Measurements from ENCODE around the gene HIF3A. TPM values are rescaled to one million over a fixed set of nuclear protein-coding genes. Genes with fewer than 3 reads are reported as not detected.

Gene HIF3A
- total RNA-seq, 1 experiment from 2014 or later, result 0.98 TPM

DNA sequence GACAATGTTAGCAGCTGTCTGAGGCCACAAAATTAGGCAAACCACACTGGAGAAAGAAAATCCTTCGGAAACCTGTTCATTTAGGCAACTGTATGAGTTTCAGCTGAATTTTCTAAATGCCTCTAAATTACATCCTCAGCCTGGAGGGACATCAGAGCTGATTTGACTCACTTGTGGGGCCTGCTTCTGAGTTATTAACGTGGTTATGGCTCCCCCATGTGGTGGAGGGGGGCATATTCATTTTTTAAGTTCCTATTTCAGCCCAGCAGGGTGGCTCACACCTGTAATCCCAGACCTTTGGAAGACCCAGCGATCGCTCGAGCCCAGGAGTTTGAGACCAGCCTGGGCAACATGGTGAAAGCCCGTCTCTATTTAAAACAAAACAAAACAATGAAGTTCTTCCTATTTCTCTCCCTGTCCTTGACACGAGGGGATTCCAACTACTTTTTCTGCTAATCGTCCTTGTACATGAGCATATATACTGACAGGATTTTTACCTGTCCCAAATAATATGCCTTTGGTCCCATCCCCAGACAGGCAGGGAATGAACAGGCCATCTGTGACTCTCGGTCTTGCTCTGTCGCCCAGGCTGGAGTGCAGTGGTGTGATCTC, 31.5 kb upstream of the HIF3A start:
- peak; percentile 87 for ATAC-seq
- H3K4me1 ChIP-seq (ENCODE audit: control insufficient read depth in 1 of 2, insufficient read depth in 2 of 2, low read length in 2 of 2), result peaks cover 15 to 16% of the 10 kb centered on the region in 2 experiments
- RAD21 ChIA-PET (ENCODE audit: low non-redundant PET in 1 of 2, low total read pairs in 2 of 2, uncharacterized antibody in 2 of 2, unreplicated experiment in 2 of 2), result interaction anchor here (0.7 to 1.7 kb wide), 8 partner anchors 76 to 188 kb away, joined by 3 to 14 read pairs (median 4); no protein-coding TSS in a partner anchor
- H3K4me2 ChIP-seq (ENCODE audit: low read length), result no peak overlapping the region
- POLR2A ChIA-PET, result interaction anchor here (0.6 kb wide), 1 partner anchor 236 kb away, joined by 3 read pairs; no protein-coding TSS in a partner anchor
- no peaks in the 10 kb centered on the region for H3K36me3 ChIP-seq (ENCODE audit: control insufficient read depth in 1 of 2, insufficient read depth in 2 of 2, low read length in 2 of 2)
- peak; percentile 95 for TF ChIP-seq RAD21 (IDR thresholded peaks at IDR 0.05; ENCODE audit: low read depth)
- TF ChIP-seq, protein P1, sequence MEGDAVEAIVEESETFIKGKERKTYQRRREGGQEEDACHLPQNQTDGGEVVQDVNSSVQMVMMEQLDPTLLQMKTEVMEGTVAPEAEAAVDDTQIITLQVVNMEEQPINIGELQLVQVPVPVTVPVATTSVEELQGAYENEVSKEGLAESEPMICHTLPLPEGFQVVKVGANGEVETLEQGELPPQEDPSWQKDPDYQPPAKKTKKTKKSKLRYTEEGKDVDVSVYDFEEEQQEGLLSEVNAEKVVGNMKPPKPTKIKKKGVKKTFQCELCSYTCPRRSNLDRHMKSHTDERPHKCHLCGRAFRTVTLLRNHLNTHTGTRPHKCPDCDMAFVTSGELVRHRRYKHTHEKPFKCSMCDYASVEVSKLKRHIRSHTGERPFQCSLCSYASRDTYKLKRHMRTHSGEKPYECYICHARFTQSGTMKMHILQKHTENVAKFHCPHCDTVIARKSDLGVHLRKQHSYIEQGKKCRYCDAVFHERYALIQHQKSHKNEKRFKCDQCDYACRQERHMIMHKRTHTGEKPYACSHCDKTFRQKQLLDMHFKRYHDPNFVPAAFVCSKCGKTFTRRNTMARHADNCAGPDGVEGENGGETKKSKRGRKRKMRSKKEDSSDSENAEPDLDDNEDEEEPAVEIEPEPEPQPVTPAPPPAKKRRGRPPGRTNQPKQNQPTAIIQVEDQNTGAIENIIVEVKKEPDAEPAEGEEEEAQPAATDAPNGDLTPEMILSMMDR (IDR thresholded peaks at IDR 0.05 in 2 of 3, conservative IDR thresholded peaks at IDR 0.05 in 1 of 3; ENCODE audit: borderline replicate concordance in 1 of 3, insufficient read depth in 1 of 3, low read depth in 2 of 3, low read length in 2 of 3), result peak; percentile 65 to 96 (median 82)
- TF ChIP-seq TCF7L2 (IDR thresholded peaks at IDR 0.05; ENCODE audit: borderline replicate concordance, extremely low read depth, insufficient read depth, insufficient read length), result no peak
- no peak for TF ChIP-seq CEBPB (IDR thresholded peaks at IDR 0.05; ENCODE audit: low read depth)
- intact Hi-C loops (cut with micrococcal nuclease), result loop anchor here (1.0 to 2.0 kb wide), 5 partner anchors 72 to 237 kb away; no protein-coding TSS in a partner anchor
- H2AFZ ChIP-seq (ENCODE audit: low read depth, low read length, poor library complexity, severe bottlenecking), result no peak overlapping the region
- H3K9me3 ChIP-seq (ENCODE audit: control insufficient read depth in 1 of 2, insufficient read depth in 1 of 2, low read depth in 1 of 2, low read length in 2 of 2), result no peaks in the 10 kb centered on the region
- no peak overlapping the region for H3K27ac ChIP-seq (ENCODE audit: low read depth, low read length)
- DNase-seq (ENCODE audit: low read depth, low spot score), result peak; percentile 77
- no peaks in the 10 kb centered on the region for H4K20me1 ChIP-seq (ENCODE audit: insufficient read depth)
- H3K27me3 ChIP-seq (ENCODE audit: insufficient read depth, low read length), result peaks cover 36% of the 10 kb centered on the region
- H3K4me3 ChIP-seq (replicated peaks in 1 of 2; ENCODE audit: low read depth in 1 of 2, low read length in 2 of 2), result no peak overlapping the region
- CTCF ChIA-PET, result interaction anchor here (1.0 to 12.3 kb wide), 13 partner anchors 16 to 256 kb away, joined by 3 to 305 read pairs (median 4); no protein-coding TSS in a partner anchor
- H3K79me2 ChIP-seq (ENCODE audit: insufficient read depth, low read length), result no peaks in the 10 kb centered on the region
- H3K9ac ChIP-seq (ENCODE audit: low read length), result no peak overlapping the region
- no TSS peak for BruUV-seq (replicated peaks)
- H3K9me2 ChIP-seq (ENCODE audit: insufficient read depth), result no peaks in the 10 kb centered on the region

DNA sequence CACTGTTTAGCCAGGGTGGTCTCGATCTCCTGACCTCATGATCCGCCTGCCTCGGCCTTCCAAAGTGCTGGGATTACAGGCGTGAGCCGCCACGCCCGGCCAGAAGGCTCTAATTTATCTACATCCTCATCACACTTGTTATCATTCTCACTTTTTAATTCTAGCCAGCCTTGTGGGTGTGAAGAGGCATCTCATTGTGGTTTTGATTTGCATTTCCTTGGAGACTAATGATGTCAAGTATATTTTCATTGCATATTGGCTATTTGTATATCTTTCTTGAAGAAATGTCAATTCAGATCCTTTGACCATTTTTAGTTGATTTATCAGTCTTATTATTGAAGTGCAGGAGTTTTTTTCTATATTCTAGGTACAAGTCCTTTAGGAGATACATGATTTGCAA, 27.7 kb upstream of the HIF3A start:
- no peak for ATAC-seq
- H3K27ac ChIP-seq (ENCODE audit: low read depth, low read length), result no peak overlapping the region
- ChIA-PET POLR2A (no interaction called here), CTCF (interaction anchor here (1.4 to 12.3 kb wide), 3 partner anchors 12 to 190 kb away, joined by 4 to 305 read pairs (median 6); no protein-coding TSS in a partner anchor), RAD21 (ENCODE audit: low non-redundant PET in 1 of 2, low total read pairs in 2 of 2, uncharacterized antibody in 2 of 2, unreplicated experiment in 2 of 2) (interaction anchor here in 1 of 2 experiments (1.0 kb wide), 1 partner anchor 191 kb away, joined by 3 read pairs; no protein-coding TSS in a partner anchor)
- no peaks in the 10 kb centered on the region for H3K36me3 ChIP-seq (ENCODE audit: control insufficient read depth in 1 of 2, insufficient read depth in 2 of 2, low read length in 2 of 2)
- no peak overlapping the region for H3K4me3 ChIP-seq (replicated peaks in 1 of 2; ENCODE audit: low read depth in 1 of 2, low read length in 2 of 2)
- no peak overlapping the region for H3K9ac ChIP-seq (ENCODE audit: low read length)
- H2AFZ ChIP-seq (ENCODE audit: low read depth, low read length, poor library complexity, severe bottlenecking), result no peak overlapping the region
- no peaks in the 10 kb centered on the region for H3K9me3 ChIP-seq (ENCODE audit: control insufficient read depth in 1 of 2, insufficient read depth in 1 of 2, low read depth in 1 of 2, low read length in 2 of 2)
- no peak for DNase-seq (ENCODE audit: low read depth, low spot score)
- H3K4me2 ChIP-seq (ENCODE audit: low read length), result no peak overlapping the region
- H3K27me3 ChIP-seq (ENCODE audit: insufficient read depth, low read length), result peaks cover 31% of the 10 kb centered on the region
- H3K79me2 ChIP-seq (ENCODE audit: insufficient read depth, low read length), result no peaks in the 10 kb centered on the region
- H3K4me1 ChIP-seq (ENCODE audit: control insufficient read depth in 1 of 2, insufficient read depth in 2 of 2, low read length in 2 of 2), result peaks cover 0 to 9% of the 10 kb centered on the region in 2 experiments; a peak in 1 of 4 replicates
- intact Hi-C loops (cut with micrococcal nuclease), result no loop called here
- no peaks in the 10 kb centered on the region for H4K20me1 ChIP-seq (ENCODE audit: insufficient read depth)
- no peaks in the 10 kb centered on the region for H3K9me2 ChIP-seq (ENCODE audit: insufficient read depth)
- no TSS peak for BruUV-seq (replicated peaks)
- TF ChIP-seq, protein P2, sequence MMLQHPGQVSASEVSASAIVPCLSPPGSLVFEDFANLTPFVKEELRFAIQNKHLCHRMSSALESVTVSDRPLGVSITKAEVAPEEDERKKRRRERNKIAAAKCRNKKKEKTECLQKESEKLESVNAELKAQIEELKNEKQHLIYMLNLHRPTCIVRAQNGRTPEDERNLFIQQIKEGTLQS (IDR thresholded peaks at IDR 0.05), result no peak
- TF ChIP-seq EGR1 (IDR thresholded peaks at IDR 0.05; ENCODE audit: low read depth) (no peak), POLR2AphosphoS5 (IDR thresholded peaks at IDR 0.05; ENCODE audit: low read depth, low read length) (no peak), CBX3 (IDR thresholded peaks at IDR 0.05; ENCODE audit: low read depth) (no peak), FOSL1 (IDR thresholded peaks at IDR 0.05; ENCODE audit: low read depth) (no peak), ZNF274 (IDR thresholded peaks at IDR 0.05; ENCODE audit: low read depth, low read length) (no peak), ELF1 (IDR thresholded peaks at IDR 0.05; ENCODE audit: borderline replicate concordance, low read depth) (no peak), SRF (IDR thresholded peaks at IDR 0.05; ENCODE audit: low read depth) (no peak), EZH2phosphoT487 (IDR thresholded peaks at IDR 0.05; ENCODE audit: borderline replicate concordance) (no peak), YY1 (IDR thresholded peaks at IDR 0.05; ENCODE audit: extremely low read depth, insufficient replicate concordance, low read depth, low read length) (no peak), RAD21 (IDR thresholded peaks at IDR 0.05; ENCODE audit: low read depth) (no peak), POLR2A (IDR thresholded peaks at IDR 0.05; ENCODE audit: borderline replicate concordance, extremely low read depth, insufficient read depth, insufficient read length) (no peak), SIN3A (IDR thresholded peaks at IDR 0.05; ENCODE audit: low read depth) (no peak)

Measured in HCT116 (cell line).